Peyer's patch (tissue), 4 donors: ENCODE measurements around the gene PZP.

Source experiments
- CTCF ChIP-seq, 6 experiments: fragments of 450-650 bp in 4 of 6; fragments of 200-600 bp in 2 of 6; sonication (generic) in 1 of 6; IDR thresholded peaks; one replicate each; pipeline ENCODE4 v1.5.1; 2017 to 2019; ENCODE audit warnings: antibody characterized with exemption in 6 of 6, mild to moderate bottlenecking in 3 of 6, moderate library complexity in 1 of 6
- POLR2A ChIP-seq, 2 donors: fragments of 450-650 bp; IDR thresholded peaks; one replicate each; pipeline ENCODE4 v1.5.1; 2017; ENCODE audit warnings: antibody characterized with exemption in 2 of 2, mild to moderate bottlenecking in 2 of 2, moderate library complexity in 2 of 2

- TF ChIP-seq CTCF (IDR thresholded peaks at IDR 0.05) (peak in 2 of 6 experiments; percentile 10 to 14), POLR2A (IDR thresholded peaks at IDR 0.05) (no peak)
These were observed 73.1 kb downstream of the PZP start for GRCh38 chr12:9134981-9135628.
